Activated CD8-positive, alpha-beta memory T cell treated with anti-CD3 and anti-CD28 coated beads, Interleukin-2, amount 50 U/mL, for 48 hours (primary cell): ENCODE results near the gene SLC12A2.
A peak's percentile ranks its signal among the peaks of the same experiment; 100 is the strongest.

Experiments used
- DNase-seq: peaks from one replicate; pipeline ENCODE4 v3.0.0-alpha.2; 2020

The SLC12A2 gene

DNA sequence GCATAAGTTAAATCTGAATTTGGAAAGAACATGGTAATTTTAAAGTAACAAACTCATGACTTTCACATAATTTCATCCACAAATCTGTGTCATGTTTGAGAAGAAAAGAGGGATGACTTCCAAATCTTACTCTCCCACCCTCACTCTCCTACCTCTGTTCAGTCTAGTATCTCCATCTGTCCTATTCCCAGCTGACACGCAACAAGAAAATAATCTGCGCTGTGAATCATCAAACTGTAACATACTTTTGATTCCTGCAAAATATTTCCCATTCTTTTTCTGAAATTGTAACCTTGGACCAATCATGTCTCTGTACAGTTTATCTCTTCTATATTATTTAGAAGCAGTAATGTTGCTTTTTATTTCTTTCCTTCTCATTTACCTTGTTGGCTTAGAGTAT lies 91.4 kb downstream of the SLC12A2 start:
- DNase-seq: no peak

DNA sequence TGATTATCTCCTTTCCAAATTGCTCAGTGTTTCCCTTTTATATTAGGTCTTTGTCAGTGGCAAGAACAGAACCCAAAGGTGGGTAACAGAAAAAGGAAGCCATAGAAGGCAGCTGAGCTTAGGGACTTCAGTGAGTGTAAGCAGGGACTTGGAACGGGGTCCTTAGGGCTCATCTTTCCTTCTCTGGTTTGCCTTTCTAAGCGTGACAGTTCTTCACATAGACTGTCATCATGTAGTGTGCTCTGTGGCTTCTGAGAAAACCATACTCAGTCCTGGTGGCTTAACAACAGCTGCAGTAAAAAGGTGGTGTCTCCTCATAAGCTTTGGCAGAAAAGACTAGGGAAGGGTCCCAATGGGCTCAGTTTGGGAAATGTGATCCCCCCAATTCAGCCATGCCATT lies 108.8 kb downstream of the SLC12A2 start:
- DNase-seq: no peak

DNA sequence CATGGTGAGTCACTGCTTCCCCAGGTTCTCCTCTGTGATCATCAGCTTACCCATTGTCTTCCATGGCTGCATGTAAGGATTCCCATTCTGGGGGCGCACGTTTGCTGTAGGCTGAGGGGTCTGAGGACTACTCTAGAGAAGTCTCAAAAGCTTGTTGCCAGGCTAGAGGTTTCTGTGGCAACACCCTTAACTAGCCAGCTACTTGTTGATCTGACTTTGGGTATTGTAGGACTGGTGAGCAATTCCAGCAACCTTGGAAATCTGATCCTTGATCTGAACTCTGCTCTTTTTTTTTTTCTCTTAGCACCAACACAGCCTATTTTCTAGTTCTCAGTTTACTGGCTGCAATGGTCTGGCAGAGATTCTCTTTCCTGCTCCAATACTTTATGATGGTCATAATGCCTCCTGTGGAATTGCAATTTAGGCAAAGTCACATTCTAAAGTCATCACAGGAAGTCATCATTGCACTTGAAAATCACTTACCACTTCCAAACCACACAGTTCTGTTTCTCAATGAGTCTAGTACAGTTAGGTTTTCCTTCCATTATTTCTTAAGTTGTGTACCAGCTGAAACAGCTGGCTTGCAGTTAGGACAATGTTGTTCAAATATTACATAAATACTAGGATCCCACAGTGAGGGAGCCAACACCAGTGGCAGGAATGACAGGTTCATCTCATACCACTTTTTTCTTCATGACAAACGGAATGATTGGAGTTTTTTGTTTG lies 110.3 kb downstream of the SLC12A2 start:
- DNase-seq: no peak

DNA sequence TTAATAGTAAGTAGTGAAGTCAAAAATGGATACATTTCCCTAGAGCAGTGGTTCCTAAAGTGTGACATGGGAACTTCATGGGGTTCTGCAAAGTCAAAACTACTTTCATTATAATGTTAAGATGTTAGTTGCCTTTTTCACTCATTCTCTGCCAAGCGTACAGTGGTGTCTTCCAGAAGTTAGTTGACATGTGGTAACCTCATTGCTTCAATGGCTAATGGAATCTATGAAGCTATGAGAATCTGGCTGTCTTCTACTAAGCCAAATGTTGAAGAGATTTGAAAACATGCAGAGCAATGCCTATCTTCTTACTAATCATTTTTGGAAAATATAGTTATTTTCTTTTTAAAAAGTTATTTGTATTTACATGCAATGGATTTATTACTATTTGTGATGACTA lies 111.8 kb downstream of the SLC12A2 start:
- no peak for DNase-seq

DNA sequence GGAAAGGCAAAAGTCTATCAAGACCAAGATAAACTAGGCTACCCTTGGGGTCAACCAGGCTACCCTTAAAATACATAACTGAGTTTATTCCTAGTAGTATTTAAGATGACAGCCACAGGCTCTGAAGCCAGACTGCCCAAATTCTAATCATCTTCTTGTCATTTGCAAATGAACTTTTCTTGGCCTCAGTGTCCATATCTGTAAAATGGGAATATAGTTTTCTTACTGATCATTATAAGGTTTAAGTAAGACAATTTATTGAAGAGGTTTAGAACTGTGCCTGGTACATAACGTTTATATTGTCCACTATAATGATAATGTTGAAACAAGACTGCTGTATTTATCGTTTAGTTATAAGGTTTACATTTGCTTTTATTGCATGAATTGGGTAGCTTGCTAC lies 112.5 kb downstream of the SLC12A2 start:
- DNase-seq: no peak

DNA sequence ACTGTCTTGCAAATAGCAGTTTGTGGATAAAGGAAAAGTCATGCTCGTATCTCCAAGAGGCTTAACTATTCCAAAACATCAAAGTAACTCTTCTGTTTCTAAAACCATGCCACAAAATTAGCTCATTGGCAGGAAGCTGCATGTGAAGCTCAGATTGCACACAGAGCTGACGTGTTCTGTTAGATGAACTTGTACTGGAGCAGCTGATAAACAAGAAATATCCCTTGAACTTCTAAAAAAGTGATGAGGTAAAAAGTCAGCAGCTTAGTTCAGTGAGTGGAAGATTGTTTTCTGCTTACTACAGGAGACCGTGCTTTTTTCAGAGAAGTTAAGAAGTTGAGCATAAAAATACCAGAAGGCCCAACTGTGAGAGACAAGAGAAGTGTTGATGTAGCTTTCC lies 113.2 kb downstream of the SLC12A2 start:
- DNase-seq: no peak

DNA sequence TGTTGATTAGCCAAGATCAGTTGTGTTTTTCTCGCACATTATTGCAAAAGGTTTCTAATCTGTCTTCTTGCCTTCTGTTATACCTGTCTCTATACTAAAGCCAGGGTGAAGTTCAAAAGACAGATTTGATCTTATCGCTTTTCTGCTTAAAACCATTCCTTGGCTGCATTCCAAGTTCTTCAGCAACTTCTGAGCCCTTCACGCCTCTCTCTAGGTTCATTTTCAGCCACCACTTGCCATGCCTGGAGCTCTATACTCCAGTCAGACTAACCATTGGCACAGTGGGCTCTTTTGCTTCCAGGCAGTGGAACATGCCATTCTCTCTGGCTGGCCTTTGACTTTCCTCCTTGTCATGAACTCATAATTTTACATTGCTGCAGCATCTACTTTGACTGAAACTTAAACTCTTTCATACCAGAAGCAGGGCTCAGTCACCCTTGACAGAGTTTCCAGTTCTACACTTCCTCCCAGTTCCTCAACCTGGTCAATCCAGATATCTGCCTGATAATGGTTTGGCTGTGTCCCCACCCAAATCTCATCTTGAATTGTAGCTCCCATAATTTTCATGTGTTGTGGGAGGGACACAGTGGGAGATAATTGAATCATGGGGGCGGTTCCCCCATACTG lies 114.4 kb downstream of the SLC12A2 start:
- no peak for DNase-seq

DNA sequence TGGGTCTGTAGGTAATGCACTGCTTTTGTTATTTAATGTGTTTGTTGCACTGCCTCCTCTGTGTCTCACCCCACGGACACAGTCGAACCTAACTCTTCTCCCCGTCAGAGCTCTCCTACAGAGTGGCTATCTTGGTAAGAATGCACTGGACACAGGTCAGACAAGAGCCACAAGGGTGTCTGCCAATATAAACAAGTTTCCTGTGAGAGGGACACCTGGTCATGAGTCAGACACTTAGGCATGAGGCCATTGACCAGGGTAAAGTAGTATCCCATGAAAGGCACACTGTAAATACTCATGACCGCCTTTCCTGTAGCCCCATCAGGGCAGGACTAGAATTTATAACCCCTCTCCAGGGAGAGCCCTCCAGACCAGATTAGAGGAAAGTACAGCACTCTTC lies 115.5 kb downstream of the SLC12A2 start:
- DNase-seq: no peak

DNA sequence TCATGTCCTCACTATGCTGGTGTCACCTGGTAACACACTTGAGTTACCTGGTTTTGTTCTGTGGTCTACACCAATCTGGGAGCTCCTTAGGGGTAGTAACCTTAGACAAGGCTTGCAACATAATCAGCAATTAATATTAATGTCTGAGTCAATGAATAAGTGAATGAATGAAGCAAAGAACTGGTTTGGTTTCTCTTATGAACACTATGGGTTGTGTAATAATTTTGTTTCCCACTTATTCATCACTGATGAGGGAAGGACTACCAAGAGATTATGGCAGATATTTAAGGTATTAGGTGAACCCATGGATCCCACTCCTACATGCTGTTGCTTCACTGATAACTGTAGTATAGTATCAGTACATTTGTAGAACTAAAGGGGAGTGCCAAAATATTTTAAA lies 116.0 kb downstream of the SLC12A2 start:
- DNase-seq: no peak

DNA sequence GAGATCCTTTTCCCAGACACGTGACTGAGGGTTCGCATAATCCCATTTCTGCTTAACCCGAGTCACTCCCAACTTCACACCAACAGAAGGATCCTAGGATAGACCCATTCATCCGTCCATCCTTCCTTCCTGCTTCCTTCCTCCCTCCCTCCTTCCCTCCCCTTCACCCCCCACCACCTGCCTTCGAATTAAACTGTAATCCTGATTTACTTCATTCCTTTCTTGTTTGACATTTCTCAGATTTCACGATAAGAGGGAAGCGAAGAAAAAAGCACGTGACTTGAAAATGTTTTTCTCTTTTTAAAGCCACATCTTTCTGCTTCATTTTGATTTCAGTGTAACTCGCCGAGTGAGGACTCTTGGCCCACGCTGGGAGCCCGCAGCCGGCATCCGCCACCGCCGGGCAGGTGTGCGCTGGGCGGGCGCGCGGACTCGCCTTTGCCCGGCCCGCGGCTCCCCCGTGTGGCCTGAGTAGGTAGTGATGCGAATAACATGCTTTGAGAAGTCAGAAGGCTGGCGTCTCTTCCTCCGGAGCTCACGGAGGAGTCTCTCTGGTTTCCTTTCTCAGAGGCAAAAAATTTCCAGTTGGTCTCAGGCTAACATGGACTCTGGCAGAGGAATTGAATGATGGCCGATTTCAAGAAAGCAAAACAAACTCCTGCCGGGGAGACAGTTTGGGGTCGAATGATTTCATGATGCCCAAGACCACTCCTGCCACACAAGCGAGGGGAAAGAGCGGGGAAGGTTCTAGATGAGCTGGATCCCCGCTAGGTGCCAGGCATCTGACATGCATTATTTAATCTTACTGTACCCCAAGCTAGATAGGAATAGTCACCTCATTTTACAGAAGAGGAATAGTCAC lies 117.7 kb downstream of the SLC12A2 start:
- DNase-seq: peak; percentile 89

DNA sequence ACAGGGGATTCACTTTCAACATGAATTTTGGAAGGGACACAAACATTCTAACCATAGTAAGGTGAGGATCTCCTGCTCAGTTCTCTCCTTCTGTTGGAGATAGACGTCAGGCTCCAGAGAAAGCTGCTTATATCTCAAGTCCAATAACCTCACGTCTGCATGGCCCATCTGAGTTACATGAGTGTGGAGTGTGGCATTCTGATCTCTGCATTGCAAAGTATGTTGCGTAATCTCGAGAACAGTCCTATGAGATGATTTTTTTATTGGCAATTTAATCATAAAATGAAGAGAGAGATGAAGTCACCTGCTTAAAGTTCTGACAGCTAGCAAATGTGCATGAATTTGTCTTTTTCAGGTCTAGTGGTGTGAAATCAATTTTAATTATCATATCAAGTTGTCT lies 118.8 kb downstream of the SLC12A2 start:
- DNase-seq: no peak

DNA sequence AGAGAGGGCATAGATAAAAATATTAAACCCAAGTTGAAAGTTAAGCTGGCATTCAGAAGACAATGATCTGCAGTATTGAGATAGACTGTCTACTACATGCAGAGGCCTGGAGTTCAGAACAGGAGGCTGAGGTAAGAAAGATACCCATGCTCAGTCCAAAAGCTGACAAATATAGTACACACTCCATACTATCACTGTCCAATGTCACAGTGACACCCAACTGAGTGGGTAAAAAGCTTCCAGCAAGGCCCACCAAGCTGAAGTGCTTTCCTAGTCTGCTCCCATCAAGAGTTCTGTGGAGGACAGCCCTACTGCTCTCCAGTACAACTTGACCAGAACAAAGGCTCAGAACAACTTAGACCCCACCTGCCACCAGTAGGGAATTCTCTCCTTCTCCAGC lies 124.9 kb downstream of the SLC12A2 start:
- DNase-seq: no peak

DNA sequence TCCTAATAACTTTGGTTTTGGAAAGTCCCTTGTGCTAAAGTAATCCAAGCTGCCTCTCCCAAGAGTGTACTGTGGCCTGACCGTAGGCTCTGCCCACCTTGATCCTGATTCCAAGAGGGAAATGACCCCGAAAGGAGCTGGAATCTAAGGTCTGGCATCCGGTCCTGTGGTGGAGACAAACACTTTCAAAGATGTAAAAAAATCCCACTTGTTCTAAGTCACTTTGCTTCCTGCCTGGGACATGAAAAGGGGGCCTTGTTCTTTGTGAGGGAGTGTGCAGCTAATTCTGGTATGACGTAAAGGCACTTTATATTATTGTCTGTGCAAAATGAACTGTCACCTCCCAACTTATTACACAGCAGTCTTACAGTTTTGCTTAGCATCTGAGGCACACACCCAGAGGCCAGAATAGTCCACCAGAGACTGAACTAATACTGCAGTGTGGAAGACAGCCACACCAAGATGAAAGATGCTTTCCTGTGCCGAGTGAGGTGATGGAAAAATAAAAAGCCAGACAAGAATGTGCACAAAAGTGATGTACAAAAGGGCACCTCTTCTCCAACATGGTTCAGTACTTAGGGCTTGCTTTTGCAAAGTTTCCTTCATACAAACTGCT lies 128.7 kb downstream of the SLC12A2 start:
- DNase-seq: no peak

DNA sequence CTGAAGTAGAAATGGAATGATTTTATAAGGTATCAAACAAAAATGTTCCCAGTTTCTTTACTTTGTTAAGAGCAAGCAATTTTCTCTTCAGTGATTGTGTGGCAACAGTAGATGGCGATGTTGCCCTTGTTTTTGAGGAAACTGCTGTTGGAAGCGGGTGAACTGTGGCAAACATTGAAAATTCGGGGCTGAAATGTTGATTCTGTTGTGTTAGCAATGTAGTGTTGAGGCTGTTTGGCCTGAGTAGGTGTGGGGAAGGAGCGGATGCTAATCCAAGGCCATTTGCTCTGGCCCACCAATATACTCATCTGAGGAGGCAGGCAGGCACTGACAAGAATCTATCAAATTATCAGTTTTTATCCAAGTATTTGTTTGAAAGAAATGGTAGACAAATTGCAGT lies 129.8 kb downstream of the SLC12A2 start:
- DNase-seq: no peak

DNA sequence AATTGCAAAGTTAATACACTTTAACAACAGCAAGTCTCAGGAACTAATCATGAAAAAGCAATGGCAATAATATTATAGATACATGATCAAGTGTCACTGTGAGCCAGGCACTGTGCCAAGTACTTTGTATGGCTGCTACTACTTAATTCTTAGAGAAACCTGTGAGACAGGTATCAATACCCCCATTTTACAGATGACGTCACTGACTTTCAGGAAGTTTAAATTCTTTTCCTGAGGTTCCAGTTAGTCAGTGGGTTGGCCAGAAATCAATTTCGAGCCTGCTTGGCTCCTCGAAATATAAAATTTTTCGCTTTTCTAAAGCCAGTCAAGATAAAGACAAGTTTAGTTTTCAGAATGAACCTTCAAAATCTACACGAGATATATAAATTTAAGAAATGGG lies 130.3 kb downstream of the SLC12A2 start:
- DNase-seq: no peak

DNA sequence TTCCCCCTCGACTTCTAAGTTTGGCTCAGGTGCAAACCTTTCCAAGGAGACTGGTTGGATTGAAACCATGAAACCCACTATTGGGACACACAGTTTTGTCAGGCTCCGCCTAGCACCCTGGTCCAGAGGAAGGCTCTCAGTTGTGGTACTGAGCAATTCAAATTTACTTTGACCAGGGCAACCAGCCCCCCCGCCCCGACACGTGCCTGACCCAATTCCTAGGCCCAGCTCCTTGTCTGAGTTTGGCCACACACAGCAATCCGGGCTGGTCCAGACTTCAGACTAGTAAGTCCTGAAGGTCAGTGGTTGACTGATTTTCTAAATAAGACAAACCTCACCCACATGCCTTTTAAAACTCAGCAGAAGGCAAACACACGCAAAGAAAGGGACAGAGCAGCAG lies 132.7 kb downstream of the SLC12A2 start:
- DNase-seq: no peak

DNA sequence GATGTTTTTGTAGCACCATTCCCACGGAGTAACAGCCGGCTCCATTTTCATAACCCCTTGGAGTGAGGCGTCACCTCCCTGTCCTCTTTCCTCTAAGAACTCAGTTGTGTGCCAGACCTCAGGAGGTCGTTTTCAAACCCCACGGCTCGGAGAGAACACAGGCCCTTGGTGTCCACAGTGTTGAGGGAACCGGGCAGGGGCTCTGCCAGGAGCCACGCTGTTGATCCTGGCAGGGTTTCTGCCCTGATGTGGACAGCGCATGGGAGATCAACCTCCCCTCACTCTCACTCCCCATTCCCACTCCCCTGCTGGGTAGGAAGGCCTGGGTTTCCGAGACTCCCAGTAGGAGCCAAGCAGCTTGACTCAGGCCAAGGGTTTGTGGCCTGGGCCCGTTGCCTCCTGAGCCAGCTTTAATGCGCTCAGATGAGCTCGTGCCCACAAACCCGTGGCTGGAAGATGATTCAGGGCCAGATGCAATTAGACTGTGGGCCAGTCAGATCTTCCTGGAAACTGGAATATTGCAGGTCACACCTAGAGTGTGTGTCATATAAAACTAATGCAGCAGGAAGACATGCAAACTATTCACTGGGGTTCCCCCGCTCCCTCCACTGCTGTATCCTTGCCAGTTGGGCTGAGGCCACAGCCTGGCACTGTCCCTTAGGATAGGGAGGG lies 133.4 kb downstream of the SLC12A2 start:
- DNase-seq: no peak

DNA sequence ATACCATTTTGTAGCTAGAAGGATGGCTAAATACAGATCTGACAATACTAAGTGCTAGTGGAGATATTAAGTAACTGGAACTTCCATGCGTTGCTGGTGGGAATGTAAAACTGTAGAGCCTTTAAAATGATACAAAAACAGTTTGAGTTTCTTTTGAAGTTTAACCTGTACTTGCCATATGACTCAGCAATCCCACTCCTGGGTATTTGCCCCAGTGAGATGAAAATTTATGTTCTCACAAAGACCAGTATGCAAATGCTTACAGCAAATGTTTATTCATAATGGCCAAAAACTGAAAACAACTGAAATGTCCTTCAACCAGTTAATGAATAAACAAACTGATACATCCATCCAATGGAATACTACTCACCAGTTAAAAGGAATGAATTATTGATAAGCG lies 137.3 kb downstream of the SLC12A2 start:
- no peak for DNase-seq

DNA sequence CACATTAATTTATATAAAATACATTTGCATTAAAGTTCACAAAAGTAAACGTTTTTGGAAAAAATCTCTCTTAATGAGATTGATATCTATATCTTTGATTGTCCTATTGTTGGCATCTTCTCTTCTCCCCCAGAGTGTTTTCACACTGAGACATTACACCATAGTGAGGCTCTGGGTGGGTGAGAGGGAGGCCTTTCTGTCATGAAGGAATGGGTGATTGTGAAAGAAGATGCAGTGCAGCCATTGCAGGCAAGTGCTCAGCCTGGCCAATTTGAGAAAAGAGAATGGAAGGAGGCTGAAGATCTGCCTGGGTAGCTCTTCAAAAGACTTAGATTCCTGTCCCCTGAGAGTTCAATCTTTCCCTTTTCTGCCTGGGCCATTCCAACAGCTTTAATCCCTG lies 140.8 kb downstream of the SLC12A2 start:
- no peak for DNase-seq

DNA sequence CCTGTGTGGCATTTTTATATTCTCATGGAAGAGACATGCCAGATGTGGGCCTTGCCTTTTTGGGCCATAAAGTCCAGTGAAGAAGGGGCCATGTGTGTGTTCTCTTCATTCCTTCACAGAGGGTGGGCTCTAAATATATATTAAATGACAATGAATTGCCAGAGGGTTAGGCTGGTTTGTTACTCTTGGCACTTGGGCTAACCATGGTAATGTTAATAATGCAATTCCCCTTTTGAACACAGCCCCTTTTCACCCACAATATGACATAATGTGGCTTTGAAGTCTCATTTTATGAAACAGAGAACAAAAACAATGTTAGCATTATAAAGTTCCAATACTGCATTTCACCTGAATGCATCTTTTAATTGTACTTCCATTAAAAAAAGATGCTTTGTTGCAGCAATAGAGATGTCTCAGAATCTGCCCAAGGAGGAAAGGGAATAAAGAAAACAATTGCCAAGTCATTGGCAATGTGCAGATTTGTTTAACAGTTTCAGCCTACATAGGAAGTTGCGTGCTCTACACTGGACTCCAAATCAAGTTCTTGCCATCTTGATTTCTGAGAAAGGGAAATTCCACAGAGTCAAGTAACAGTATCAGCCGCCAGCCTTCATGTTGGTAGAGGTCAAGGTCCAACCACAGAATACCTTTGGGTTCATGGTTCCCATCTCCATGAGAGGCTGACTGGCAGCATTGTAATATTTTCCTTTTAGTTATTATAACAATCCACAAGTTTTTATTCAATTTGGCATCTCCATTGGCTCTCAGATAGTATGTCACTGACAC lies 141.9 kb downstream of the SLC12A2 start:
- no peak for DNase-seq

DNA sequence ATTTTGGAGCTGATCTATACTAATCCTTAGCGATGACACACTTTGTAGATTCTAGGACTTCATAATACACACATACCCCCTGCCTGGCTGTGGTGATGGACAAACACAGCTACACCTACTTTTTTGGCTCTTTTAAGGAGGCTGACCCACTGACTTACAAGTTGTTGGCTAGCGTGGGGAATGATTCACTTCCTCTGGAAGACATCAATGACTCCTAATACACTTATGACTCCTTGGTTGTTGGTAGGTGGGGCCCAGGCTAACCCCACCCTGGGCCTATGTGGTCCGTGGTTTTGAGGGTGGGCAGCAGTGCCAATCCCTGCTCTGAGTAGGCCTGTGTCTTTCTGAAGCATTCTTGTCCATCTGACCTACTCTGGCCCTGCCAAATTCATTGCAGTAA lies 144.4 kb downstream of the SLC12A2 start:
- DNase-seq: no peak

DNA sequence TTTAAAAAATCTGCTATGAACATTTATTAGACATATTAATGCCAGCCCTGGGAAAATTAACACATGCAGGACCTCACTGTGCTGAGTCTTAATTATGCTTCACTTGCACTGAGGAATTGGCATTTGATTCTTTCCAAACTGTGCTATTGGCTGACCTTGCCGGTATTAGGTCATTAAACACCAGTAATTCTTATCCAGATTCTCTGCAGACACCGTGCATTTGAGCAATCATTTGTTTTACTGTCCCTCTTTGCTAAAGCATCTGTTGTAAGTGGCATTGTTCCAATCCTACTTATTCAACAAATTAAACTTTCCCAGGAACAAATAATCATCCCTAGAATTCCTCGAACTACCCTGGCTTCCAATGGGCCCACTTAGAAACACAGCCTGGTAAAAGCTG lies 145.0 kb downstream of the SLC12A2 start:
- no peak for DNase-seq
